Activated naive CD4-positive, alpha-beta T cell treated with anti-CD3 and anti-CD28 coated beads, Interleukin-2, amount 50 U/mL, for 24 hours (primary cell): ENCODE data around the gene NR2F1.

Experiments used
- H3K27ac Mint-ChIP-seq: one replicate; pipeline ENCODE4 v1.8.0; 2021; ENCODE audit warnings: mild to moderate bottlenecking, mixed read lengths
- H3K27me3 Mint-ChIP-seq: one replicate; pipeline ENCODE4 v1.8.0; 2021; ENCODE audit warnings: mixed read lengths
- H3K36me3 Mint-ChIP-seq: one replicate; pipeline ENCODE4 v1.8.0; 2021; ENCODE audit warnings: mixed read lengths
- H3K4me1 Mint-ChIP-seq: one replicate; pipeline ENCODE4 v1.8.0; 2021; ENCODE audit warnings: mixed read lengths
- H3K4me3 Mint-ChIP-seq: one replicate; pipeline ENCODE4 v1.8.0; 2021; ENCODE audit warnings: mild to moderate bottlenecking, mixed read lengths
- H3K9me3 Mint-ChIP-seq: one replicate; pipeline ENCODE4 v1.8.0; 2021; ENCODE audit warnings: mixed read lengths

Gene NR2F1

GRCh38 chr5:93604644-93605515 lies 21.9 kb downstream of the NR2F1 start:
- Mint-ChIP-seq H3K27ac (no peak overlapping the region), H3K27me3 (peaks cover 53% of the 10 kb centered on the region), H3K4me3 (no peak overlapping the region), H3K9me3 (peaks cover 6% of the 10 kb centered on the region), H3K36me3 (peaks cover 8% of the 10 kb centered on the region), H3K4me1 (peaks cover 13% of the 10 kb centered on the region)

GRCh38 chr5:93606382-93606752 lies 23.3 kb downstream of the NR2F1 start:
- Mint-ChIP-seq H3K27me3 (peaks cover 67% of the 10 kb centered on the region), H3K4me3 (no peak overlapping the region), H3K36me3 (peaks cover 9% of the 10 kb centered on the region), H3K4me1 (peaks cover 13% of the 10 kb centered on the region), H3K9me3 (peaks cover 13% of the 10 kb centered on the region), H3K27ac (no peak overlapping the region)

- peaks cover 76% of the 10 kb centered on the region for H3K27me3 Mint-ChIP-seq
- H3K4me3 Mint-ChIP-seq, result no peak overlapping the region
- peaks cover 16% of the 10 kb centered on the region for H3K9me3 Mint-ChIP-seq
- peaks cover 10% of the 10 kb centered on the region for H3K36me3 Mint-ChIP-seq
- H3K27ac Mint-ChIP-seq, result no peak overlapping the region
- H3K4me1 Mint-ChIP-seq, result peaks cover 13% of the 10 kb centered on the region
Measured at GRCh38 chr5:93607367-93608258, 24.6 kb downstream of the NR2F1 start.

- Mint-ChIP-seq H3K27me3 (peaks cover 74% of the 10 kb centered on the region), H3K4me3 (no peak overlapping the region), H3K4me1 (peaks cover 10% of the 10 kb centered on the region), H3K27ac (no peak overlapping the region), H3K9me3 (peaks cover 16% of the 10 kb centered on the region), H3K36me3 (peaks cover 4% of the 10 kb centered on the region)
Measured at GRCh38 chr5:93608855-93609254, 25.8 kb downstream of the NR2F1 start.

- H3K36me3 Mint-ChIP-seq, result peaks cover 4% of the 10 kb centered on the region
- peaks cover 10% of the 10 kb centered on the region for H3K4me1 Mint-ChIP-seq
- H3K27me3 Mint-ChIP-seq, result peaks cover 78% of the 10 kb centered on the region
- no peak overlapping the region for H3K4me3 Mint-ChIP-seq
- peaks cover 16% of the 10 kb centered on the region for H3K9me3 Mint-ChIP-seq
- no peak overlapping the region for H3K27ac Mint-ChIP-seq
Measured at GRCh38 chr5:93609762-93610161, 26.7 kb downstream of the NR2F1 start.

DNA sequence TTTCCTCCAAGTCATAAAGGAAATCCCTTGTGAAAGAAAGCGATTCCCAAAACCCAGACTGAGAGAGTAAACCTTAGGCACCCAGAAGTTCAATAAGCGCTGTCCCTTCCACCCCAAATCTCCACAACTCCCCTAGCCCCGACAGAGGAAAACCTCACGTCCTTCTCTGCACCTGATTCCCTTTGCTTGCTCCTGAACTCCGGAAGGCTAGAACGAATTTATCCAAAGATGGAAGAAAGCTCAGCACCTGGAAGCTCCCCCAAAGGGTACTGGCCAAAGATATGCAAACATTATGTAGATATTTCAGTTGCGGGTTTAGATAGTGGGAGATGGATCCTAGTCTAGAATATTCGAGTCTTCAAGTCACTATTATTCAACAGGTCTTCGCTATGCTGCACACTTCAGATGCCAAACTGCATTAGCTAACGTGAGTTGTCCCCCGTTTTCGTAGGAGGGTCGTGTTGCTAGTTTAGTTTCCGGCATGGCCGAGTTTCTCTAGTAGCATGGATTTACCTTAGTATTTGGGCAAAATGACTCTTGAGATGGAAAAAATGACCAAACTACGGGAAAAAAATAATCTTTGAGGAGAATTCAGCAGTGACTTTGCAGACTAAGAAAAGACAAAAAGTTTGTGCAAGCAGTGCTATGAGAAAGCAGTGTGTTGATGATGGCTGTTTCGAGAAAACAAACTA lies 27.7 kb downstream of the NR2F1 start:
- Mint-ChIP-seq H3K27me3 (peaks cover 69% of the 10 kb centered on the region), H3K36me3 (peaks cover 4% of the 10 kb centered on the region), H3K4me1 (peaks cover 10% of the 10 kb centered on the region), H3K9me3 (peaks cover 16% of the 10 kb centered on the region), H3K4me3 (no peak overlapping the region), H3K27ac (no peak overlapping the region)

GRCh38 chr5:93611273-93611975 lies 28.4 kb downstream of the NR2F1 start:
- peaks cover 10% of the 10 kb centered on the region for H3K4me1 Mint-ChIP-seq
- peaks cover 16% of the 10 kb centered on the region for H3K9me3 Mint-ChIP-seq

GRCh38 chr5:93611976-93612854 lies 29.2 kb downstream of the NR2F1 start:
- no peak overlapping the region for H3K4me3 Mint-ChIP-seq
- H3K27ac Mint-ChIP-seq, result no peak overlapping the region
- peaks cover 64% of the 10 kb centered on the region for H3K27me3 Mint-ChIP-seq
- peaks cover 4% of the 10 kb centered on the region for H3K36me3 Mint-ChIP-seq
- H3K9me3 Mint-ChIP-seq, result peaks cover 16% of the 10 kb centered on the region
- H3K4me1 Mint-ChIP-seq, result peaks cover 10% of the 10 kb centered on the region

More at GRCh38 chr5:93611273-93611975, 28.4 kb downstream of the NR2F1 start:
- Mint-ChIP-seq H3K36me3 (peaks cover 4% of the 10 kb centered on the region), H3K27me3 (peaks cover 67% of the 10 kb centered on the region), H3K27ac (no peak overlapping the region), H3K4me3 (no peak overlapping the region)

- peaks cover 4% of the 10 kb centered on the region for H3K36me3 Mint-ChIP-seq
- no peak overlapping the region for H3K27ac Mint-ChIP-seq
- H3K27me3 Mint-ChIP-seq, result peaks cover 59% of the 10 kb centered on the region
- no peak overlapping the region for H3K4me3 Mint-ChIP-seq
- H3K4me1 Mint-ChIP-seq, result peaks cover 4% of the 10 kb centered on the region
- peaks cover 16% of the 10 kb centered on the region for H3K9me3 Mint-ChIP-seq
Measured at GRCh38 chr5:93612855-93613243, 29.8 kb downstream of the NR2F1 start.

GRCh38 chr5:93616538-93617174 lies 33.6 kb downstream of the NR2F1 start:
- H3K36me3 Mint-ChIP-seq, result peaks cover 3% of the 10 kb centered on the region
- peaks cover 13% of the 10 kb centered on the region for H3K4me1 Mint-ChIP-seq
- no peak overlapping the region for H3K27ac Mint-ChIP-seq
- H3K27me3 Mint-ChIP-seq, result peaks cover 36% of the 10 kb centered on the region
- no peak overlapping the region for H3K4me3 Mint-ChIP-seq
- H3K9me3 Mint-ChIP-seq, result peaks cover 2% of the 10 kb centered on the region

DNA sequence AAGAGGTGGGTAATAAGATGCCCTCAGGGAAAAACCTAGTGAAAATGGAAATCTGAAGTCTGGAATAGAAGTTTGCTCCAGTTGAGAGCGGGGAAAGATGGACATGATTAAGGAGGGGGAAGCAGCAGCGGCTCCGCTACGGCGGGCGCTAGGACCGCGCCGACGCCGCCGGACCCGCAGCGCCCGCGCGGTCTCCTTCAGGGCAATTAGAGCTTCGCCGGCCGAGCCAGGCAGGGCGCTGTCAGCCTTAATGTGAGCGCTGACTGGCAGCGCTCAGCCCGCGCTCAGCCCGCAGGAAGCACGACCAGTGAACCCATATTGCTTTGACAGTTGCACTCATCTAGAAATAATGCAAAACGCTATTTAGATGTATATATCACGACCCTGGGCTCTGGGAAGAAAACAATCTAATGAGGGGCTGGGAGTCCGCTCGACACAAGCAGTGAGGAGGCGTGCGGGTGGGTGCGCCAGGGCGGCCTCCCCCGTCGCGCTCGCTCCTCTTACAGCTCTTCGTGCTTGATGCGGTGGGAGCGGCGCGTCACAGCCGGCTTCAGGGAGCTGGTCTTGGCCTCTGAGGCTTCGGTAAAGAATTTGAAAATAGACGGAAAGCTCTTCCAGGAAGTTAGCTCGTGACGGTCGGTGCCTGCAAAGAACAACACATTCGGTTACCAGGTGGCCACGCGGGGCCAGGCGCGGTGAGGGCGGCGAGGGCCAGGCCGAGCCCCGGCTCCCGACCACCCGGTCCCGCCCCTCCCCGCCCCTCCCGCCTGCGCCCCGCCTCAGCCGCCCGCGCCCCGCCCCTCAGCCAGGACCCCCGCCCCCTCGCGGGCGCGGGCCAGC lies 37.7 kb downstream of the NR2F1 start:
- H3K27me3 Mint-ChIP-seq, result peaks cover 23% of the 10 kb centered on the region

DNA sequence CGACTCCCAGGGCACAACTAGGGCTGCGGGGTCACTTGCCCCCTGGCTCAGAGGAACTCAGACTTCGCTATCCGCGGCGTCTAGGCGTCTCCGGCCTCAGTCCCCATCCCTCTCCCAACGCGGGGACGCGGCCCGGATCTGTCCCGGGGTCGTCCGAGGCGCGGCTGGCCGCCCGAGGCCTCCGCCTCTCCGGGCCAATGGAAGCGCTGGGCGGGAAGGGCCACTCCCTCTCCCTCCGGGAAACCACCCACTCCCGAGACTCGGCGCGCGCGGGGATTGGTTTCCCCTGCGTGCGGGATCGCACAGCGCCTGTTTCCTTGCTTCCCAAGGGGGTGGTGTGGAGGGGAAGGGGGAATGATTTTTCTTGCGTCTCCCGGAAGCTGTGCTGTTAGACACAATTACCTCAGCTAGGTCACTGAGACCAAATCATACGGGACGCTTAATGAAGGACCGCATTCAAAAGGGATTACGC lies 38.3 kb downstream of the NR2F1 start:
- Mint-ChIP-seq H3K9me3 (no peaks in the 10 kb centered on the region), H3K27ac (no peak overlapping the region), H3K4me1 (peaks cover 30% of the 10 kb centered on the region), H3K36me3 (peaks cover 4% of the 10 kb centered on the region), H3K27me3 (peaks cover 20% of the 10 kb centered on the region), H3K4me3 (peak overlapping the region; percentile 68)

More for the DNA sequence above, 37.7 kb downstream of the NR2F1 start:
- no peak overlapping the region for H3K27ac Mint-ChIP-seq
- peaks cover 4% of the 10 kb centered on the region for H3K36me3 Mint-ChIP-seq
- no peaks in the 10 kb centered on the region for H3K9me3 Mint-ChIP-seq
- peaks cover 30% of the 10 kb centered on the region for H3K4me1 Mint-ChIP-seq
- H3K4me3 Mint-ChIP-seq, result peak overlapping the region; percentile 97
